Measurements from ENCODE around the gene DDX3X.

- TF ChIP-seq EP300 (IDR thresholded peaks at IDR 0.05) (no peak), CTCF (IDR thresholded peaks at IDR 0.05) (no peak), POLR2A (IDR thresholded peaks at IDR 0.05) (no peak)
Observed at GRCh38 chrX:41388543-41388942, 54.6 kb downstream of the DDX3X start.
